ENCODE data around the gene ZNF778.

The ZNF778 gene

GRCh38 chr16:89197633-89198416 lies 19.7 kb upstream of the ZNF778 start:
- TF ChIP-seq, protein P1, sequence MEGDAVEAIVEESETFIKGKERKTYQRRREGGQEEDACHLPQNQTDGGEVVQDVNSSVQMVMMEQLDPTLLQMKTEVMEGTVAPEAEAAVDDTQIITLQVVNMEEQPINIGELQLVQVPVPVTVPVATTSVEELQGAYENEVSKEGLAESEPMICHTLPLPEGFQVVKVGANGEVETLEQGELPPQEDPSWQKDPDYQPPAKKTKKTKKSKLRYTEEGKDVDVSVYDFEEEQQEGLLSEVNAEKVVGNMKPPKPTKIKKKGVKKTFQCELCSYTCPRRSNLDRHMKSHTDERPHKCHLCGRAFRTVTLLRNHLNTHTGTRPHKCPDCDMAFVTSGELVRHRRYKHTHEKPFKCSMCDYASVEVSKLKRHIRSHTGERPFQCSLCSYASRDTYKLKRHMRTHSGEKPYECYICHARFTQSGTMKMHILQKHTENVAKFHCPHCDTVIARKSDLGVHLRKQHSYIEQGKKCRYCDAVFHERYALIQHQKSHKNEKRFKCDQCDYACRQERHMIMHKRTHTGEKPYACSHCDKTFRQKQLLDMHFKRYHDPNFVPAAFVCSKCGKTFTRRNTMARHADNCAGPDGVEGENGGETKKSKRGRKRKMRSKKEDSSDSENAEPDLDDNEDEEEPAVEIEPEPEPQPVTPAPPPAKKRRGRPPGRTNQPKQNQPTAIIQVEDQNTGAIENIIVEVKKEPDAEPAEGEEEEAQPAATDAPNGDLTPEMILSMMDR (IDR thresholded peaks at IDR 0.05; ENCODE audit: insufficient read depth, low read length, missing control alignments), result no peak
- ChIA-PET CTCF (interaction anchor here (0.8 to 1.6 kb wide), 2 partner anchors 13 to 31 kb away, joined by 3 to 4 read pairs; no protein-coding TSS in a partner anchor), POLR2A (interaction anchor here (0.8 kb wide), 1 partner anchor 14 kb away, joined by 3 read pairs; no protein-coding TSS in a partner anchor)
- no peak overlapping the region for H3K4me3 ChIP-seq (ENCODE audit: low read depth, low read length)
- no peak for DNase-seq (ENCODE audit: low read depth, low spot score)

DNA sequence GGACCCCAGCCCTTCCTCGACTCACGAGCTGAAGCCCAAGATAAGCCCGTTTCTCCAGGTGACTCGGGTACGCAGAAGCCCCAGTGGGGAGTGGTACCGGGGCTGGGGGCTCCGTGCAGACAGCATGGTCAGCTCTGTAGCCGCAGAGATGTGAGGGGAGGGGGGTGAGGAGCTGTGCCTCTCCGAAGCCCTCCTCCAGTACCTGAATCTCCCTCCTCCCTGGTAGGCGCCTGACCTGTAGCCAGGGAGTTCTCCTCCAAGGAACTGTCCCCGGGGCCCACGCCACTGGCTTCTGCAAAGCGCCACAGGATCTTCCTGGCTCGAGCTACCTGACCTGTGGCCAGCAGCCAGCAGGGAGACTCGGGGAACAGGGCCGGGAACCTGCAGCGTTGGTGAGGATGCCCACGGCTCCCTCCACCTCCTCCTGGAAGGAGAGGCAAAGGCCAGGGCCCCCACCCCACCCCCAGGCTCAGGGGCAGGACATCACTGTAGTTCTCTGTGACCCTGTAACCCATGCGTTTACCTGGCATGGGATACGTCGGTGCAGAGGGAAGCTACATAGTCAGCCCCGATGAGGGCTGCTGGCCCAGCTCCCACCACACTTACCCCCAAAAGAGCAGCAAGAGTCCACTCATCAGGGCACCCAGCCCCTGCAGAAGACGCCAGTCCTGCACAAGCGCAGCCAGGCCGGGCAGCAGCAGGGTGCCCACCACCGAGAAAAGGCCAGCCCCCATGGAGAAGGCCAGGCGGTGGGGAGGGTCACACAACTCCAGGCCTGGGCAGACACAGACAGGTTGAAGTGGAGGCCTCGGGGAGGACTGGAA lies 18.9 kb upstream of the ZNF778 start:
- POLR2A ChIA-PET, result interaction anchor here (0.8 kb wide), 1 partner anchor 15 kb away, joined by 3 read pairs; no protein-coding TSS in a partner anchor
- H3K4me3 ChIP-seq (ENCODE audit: low read depth, low read length), result no peak overlapping the region
- TF ChIP-seq, protein P1 (IDR thresholded peaks at IDR 0.05; ENCODE audit: insufficient read depth, low read length, missing control alignments), result no peak
- CTCF ChIA-PET, result interaction anchor here (0.8 to 1.7 kb wide), 2 partner anchors 12 to 18 kb away, joined by 3 to 5 read pairs; no protein-coding TSS in a partner anchor
- DNase-seq (ENCODE audit: low read depth, low spot score), result no peak

GRCh38 chr16:89199241-89200123 lies 18.0 kb upstream of the ZNF778 start:
- ChIA-PET POLR2A (interaction anchor here (0.8 kb wide), 1 partner anchor 16 kb away, joined by 3 read pairs; no protein-coding TSS in a partner anchor), CTCF (interaction anchor here (1.7 kb wide), 1 partner anchor 17 kb away, joined by 5 read pairs; no protein-coding TSS in a partner anchor)
- TF ChIP-seq, protein P1 (IDR thresholded peaks at IDR 0.05; ENCODE audit: insufficient read depth, low read length, missing control alignments), result no peak
- DNase-seq (ENCODE audit: low read depth, low spot score), result no peak
- no peak overlapping the region for H3K4me3 ChIP-seq (ENCODE audit: low read depth, low read length)

DNA sequence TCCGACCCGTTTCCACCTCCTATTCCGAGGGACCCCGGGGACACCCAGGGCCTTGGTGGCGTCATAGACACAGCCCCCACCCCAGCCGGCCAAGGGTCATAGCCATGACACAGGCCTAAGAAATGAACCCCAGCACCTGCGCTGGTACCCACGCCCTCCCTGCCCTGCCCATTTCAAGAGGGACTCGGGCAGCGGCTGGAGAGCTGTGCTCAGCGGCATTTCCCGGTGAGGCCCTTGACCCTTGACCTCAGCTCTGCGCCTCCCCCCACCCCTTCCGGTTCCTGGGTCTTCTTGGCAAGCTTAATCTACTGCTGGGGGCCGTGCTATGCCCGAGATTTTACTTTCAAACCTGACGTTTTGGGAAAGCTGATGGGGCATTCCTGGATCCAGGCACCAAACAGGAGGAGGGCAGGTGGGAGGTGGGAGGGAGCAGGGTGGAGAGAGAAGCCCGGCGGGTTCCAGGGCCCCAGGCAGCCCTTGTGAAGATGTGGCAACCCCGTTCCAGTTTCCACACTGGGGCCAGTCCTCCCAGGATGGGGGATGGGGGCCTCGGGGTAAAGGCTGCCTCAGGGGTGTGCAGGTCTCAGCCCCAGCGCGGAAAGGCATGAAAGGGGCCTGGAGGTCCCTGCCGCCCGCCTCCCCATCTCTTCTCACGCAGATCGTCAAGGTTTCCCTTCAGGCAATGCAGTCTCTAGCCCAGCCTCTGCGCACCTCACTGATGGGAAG lies 17.2 kb upstream of the ZNF778 start, which contains the start of gene SLC22A31:
Gene SLC22A31 (minus strand): TSS at position 414 of the 726 bp plus-strand sequence. CDS start 36 bp downstream, at position 378.
- peak within 1 kb of the TSS; percentile 42 for H3K4me3 ChIP-seq (ENCODE audit: low read depth, low read length)
- TF ChIP-seq, protein P1 (IDR thresholded peaks at IDR 0.05; ENCODE audit: insufficient read depth, low read length, missing control alignments), result no peak
- ChIA-PET CTCF (interaction anchor here (1.7 kb wide), 1 partner anchor 16 kb away, joined by 5 read pairs; no protein-coding TSS in a partner anchor), POLR2A (no interaction called here)
- no peak for DNase-seq (ENCODE audit: low read depth, low spot score)

DNA sequence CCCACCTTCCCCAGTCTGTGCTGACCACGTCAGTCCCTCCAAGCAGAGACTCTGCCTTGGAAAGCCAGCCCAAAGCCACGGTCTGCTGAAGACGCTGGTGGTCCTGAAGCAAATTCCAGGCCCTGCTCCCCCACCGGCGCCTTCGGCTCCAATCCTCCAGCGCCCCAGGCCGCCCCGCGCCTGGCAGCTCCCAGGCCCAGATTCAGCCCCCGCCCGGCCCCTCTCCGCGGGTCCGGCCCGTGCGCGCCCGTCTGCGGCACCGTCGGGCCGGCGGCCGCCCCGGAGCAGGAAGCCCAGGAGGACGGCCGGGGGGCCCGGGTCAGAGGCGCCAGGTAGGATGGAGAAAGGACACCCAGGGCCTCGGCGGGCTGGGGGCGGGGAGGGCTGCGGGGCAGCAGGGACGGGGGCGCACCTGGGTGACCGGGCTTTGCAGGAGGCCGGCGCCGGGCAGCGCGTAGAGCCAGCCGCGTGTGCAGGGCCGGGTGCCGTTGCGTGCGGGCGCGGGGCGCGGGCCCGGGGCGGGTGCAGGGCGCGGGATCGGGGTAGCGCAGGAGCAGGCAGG lies 16.6 kb upstream of the ZNF778 start:
- TF ChIP-seq, protein P1 (IDR thresholded peaks at IDR 0.05; ENCODE audit: insufficient read depth, low read length, missing control alignments), result no peak
- ChIA-PET CTCF (no interaction called here), POLR2A (no interaction called here)
- H3K4me3 ChIP-seq (ENCODE audit: low read depth, low read length), result peak overlapping the region; percentile 42; the same call in 1 of the 2 replicates
- DNase-seq (ENCODE audit: low read depth, low spot score), result no peak
